Stomach (tissue), 9 donors: ENCODE data around the gene CEP295NL. TPM values are rescaled to one million over a fixed set of nuclear protein-coding genes. Genes with fewer than 3 reads are reported as not detected.

Source experiments
- DNase-seq, 2 donors: peaks; one replicate each; pipeline versions ENCODE4 v3.0.0 to v3.0.0-alpha.2; 2013 to 2019
- H3K27ac ChIP-seq, 5 donors: fragments of 200-600 bp in 4 of 5; sonication (generic) in 4 of 5; one replicate each; pipeline ENCODE4 v1.5.1; 2013 to 2019; ENCODE audit warnings: mild to moderate bottlenecking in 1 of 5, moderate library complexity in 1 of 5
- H3K27me3 ChIP-seq, 3 donors: fragments of 200-600 bp; sonication (generic); one replicate each; pipeline ENCODE4 v1.5.1; 2017 to 2019; ENCODE audit warnings: mixed run types in 1 of 3
- H3K36me3 ChIP-seq, 4 donors: fragments of 200-600 bp; sonication (generic); 1 replicate in 3 of 4; 2 replicates in 1 of 4; pipeline ENCODE4 v1.5.1; 2016 to 2019
- H3K4me1 ChIP-seq, 4 donors: fragments of 200-600 bp; sonication (generic); one replicate each; pipeline ENCODE4 v1.5.1; 2016 to 2019
- H3K4me3 ChIP-seq, 4 donors: fragments of 200-600 bp; sonication (generic) in 3 of 4; one replicate each; pipeline ENCODE4 v1.5.1; 2016 to 2019; ENCODE audit warnings: mild to moderate bottlenecking in 1 of 4
- H3K9me3 ChIP-seq, 4 donors: fragments of 200-600 bp; sonication (generic); one replicate each; pipeline ENCODE4 v1.5.1; 2016 to 2019
- EP300 ChIP-seq: sonication (generic); formaldehyde crosslinking; IDR thresholded peaks from one replicate; pipeline ENCODE4 v1.6.1; 2017; ENCODE audit warnings: antibody characterized with exemption
- POLR2A ChIP-seq, 4 donors: fragments of 450-650 bp; IDR thresholded peaks; one replicate each; pipeline ENCODE4 v1.6.1; 2016; ENCODE audit warnings: antibody characterized with exemption in 4 of 4, control low read depth in 2 of 4, mild to moderate bottlenecking in 1 of 4, moderate library complexity in 1 of 4
- POLR2AphosphoS5 ChIP-seq, 3 donors: sonication (generic); formaldehyde crosslinking; IDR thresholded peaks; one replicate each; pipeline ENCODE4 v1.6.1; 2016; ENCODE audit warnings: antibody characterized with exemption in 3 of 3
- WGBS, 5 donors: extraction: QIAGEN DNeasy Blood & Tissue Kit in 3 of 5; methylation state at CpG; one replicate each; pipeline versions ENCODE4 v1.1.5 to v1.1.7; 2013 to 2018; 5-methylcytosine and 5-hydroxymethylcytosine counted together
- intact Hi-C: fragments of 100-400 bp; cut with DNase I; formaldehyde crosslinking; loops from one replicate; pipeline ENCODE4 v1.15.1; 2023; ENCODE audit warnings: low total_unique reads
- polyA plus RNA-seq, 3 donors: library from polyadenylated mRNA; stranded (reverse); fragments of 200-250 nt; gene quantifications; one replicate each; pipeline ENCODE4 v1.2.3, GENCODE V29; 2013
- total RNA-seq, 5 donors: library from RNA; depleted of rRNA; stranded (reverse); fragments of >200 nt; gene quantifications; one replicate each; pipeline versions ENCODE4 v1.1.0 to v1.2.3, GENCODE V29; 2014 to 2016
- TF ChIP-seq, protein P1 (sequence below), 7 experiments: fragments of 450-650 bp in 4 of 7; fragments of 200-600 bp in 3 of 7; sonication (generic) in 3 of 7; IDR thresholded peaks; one replicate each; pipeline ENCODE4 v1.5.1; 2016 to 2019; ENCODE audit warnings: antibody characterized with exemption in 7 of 7, control low read depth in 2 of 7, mild to moderate bottlenecking in 1 of 7
- donor health status: healthy with polysubstance abuse.
- donor health status: Bipolar disorder and iron deficiency.
- donor health status: healthy.

Gene CEP295NL
- total and polyA plus RNA-seq, 8 donors: 0.31 to 23.9 (median 5.8) TPM; not detected in 1

DNA sequence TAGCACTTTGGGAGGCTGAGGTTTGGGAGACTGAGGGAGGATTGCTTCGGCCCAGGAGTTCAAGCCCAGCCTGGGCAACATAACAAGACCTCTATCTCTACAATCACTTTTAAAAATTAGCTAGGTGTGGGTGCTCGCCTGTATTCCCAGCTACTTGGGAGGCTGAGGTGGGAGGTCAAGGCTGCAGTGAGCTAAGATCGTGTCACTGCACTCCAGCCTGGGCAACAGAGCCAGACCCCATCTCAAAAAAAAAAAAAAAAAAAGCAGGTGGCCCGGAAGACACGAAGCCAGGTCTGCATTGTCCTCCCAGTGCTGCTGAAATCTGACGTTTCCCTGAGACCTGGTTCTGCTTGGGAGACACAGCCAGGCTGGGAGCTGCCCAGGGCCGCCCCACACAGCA is 41.0 kb upstream of the CEP295NL start:
- no peaks in the 10 kb centered on the region for H3K9me3 ChIP-seq
- H3K36me3 ChIP-seq: no peaks in the 10 kb centered on the region
- no peak for DNase-seq
- TF ChIP-seq POLR2AphosphoS5 (IDR thresholded peaks at IDR 0.05) (no peak), POLR2A (IDR thresholded peaks at IDR 0.05) (no peak)
- H3K4me3 ChIP-seq: no peak overlapping the region
- H3K27ac ChIP-seq: no peak overlapping the region
- WGBS, 5 donors: 83 to 94% (median 90%) methylated on average over 7 of the region's 7 CpGs
- peaks cover 0 to 19% (median 10%) of the 10 kb centered on the region in 4 donors for H3K4me1 ChIP-seq
- no peaks in the 10 kb centered on the region for H3K27me3 ChIP-seq
- intact Hi-C loops: no loop called here

DNA sequence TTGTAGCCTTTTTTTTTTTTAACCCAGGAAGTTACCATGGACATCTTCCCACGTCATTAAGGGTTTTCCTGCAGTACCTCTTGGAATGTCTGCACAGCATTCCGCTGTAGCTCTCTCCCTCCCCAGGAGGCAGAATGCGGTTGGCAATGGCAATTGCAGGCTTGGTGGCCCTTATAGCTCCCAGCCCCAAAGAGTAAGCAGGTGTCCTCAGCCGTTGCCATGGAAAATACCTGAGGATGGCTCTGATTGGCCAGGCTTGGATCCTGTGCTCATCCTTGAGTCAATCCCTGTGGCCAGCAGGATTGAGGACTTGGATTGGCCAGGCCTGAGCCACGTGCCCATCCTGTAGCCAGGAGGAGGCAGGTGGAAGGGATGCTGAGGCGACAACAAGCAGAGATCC is 37.7 kb upstream of the CEP295NL start:
- no peaks in the 10 kb centered on the region for H3K9me3 ChIP-seq
- H3K27ac ChIP-seq: no peak overlapping the region
- intact Hi-C loops: no loop called here
- DNase-seq: no peak
- H3K27me3 ChIP-seq: no peaks in the 10 kb centered on the region
- H3K4me3 ChIP-seq: no peak overlapping the region
- peaks cover 0 to 5% (median 3%) of the 10 kb centered on the region in 4 donors for H3K4me1 ChIP-seq
- no peaks in the 10 kb centered on the region for H3K36me3 ChIP-seq
- TF ChIP-seq EP300 (no peak), POLR2A (IDR thresholded peaks at IDR 0.05) (no peak), POLR2AphosphoS5 (IDR thresholded peaks at IDR 0.05) (no peak)
- TF ChIP-seq, protein P1, sequence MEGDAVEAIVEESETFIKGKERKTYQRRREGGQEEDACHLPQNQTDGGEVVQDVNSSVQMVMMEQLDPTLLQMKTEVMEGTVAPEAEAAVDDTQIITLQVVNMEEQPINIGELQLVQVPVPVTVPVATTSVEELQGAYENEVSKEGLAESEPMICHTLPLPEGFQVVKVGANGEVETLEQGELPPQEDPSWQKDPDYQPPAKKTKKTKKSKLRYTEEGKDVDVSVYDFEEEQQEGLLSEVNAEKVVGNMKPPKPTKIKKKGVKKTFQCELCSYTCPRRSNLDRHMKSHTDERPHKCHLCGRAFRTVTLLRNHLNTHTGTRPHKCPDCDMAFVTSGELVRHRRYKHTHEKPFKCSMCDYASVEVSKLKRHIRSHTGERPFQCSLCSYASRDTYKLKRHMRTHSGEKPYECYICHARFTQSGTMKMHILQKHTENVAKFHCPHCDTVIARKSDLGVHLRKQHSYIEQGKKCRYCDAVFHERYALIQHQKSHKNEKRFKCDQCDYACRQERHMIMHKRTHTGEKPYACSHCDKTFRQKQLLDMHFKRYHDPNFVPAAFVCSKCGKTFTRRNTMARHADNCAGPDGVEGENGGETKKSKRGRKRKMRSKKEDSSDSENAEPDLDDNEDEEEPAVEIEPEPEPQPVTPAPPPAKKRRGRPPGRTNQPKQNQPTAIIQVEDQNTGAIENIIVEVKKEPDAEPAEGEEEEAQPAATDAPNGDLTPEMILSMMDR (IDR thresholded peaks at IDR 0.05): no peak
- 66 to 79% (median 74%) methylated on average over 5 to 6 of the region's 6 CpGs for WGBS, 5 donors

DNA sequence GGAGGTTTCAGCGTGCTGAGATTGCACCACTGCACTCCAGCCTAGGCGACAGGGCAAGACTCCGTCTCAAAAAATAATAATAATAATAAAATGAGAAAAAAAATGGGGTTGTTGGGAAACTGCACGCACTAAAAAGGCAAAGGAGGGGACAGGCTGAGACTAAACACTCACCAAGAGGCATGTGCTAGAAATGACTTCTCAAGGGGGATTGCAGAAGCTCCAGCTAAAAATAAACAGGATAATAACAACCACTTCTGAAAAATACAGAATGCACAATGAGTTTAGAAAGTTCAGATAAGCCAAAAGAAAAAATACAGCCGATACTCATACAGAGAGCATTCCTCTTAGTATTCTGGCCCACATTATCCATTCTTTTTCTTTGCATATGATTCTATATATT is 37.3 kb upstream of the CEP295NL start:
- Histone ChIP-seq H3K36me3 (no peaks in the 10 kb centered on the region), H3K4me3 (no peak overlapping the region), H3K27me3 (no peaks in the 10 kb centered on the region), H3K9me3 (no peaks in the 10 kb centered on the region), H3K4me1 (peaks cover 0 to 10% (median 4%) of the 10 kb centered on the region in 4 donors), H3K27ac (no peak overlapping the region)
- no peak for DNase-seq
- intact Hi-C loops: no loop called here
- no peak for TF ChIP-seq POLR2AphosphoS5 (IDR thresholded peaks at IDR 0.05)
- no peak for TF ChIP-seq POLR2A (IDR thresholded peaks at IDR 0.05)
- TF ChIP-seq, protein P1 (IDR thresholded peaks at IDR 0.05): no peak
- TF ChIP-seq EP300: no peak
- 72 to 88% (median 78%) methylated on average over 5 of the region's 5 CpGs for WGBS, 5 donors

DNA sequence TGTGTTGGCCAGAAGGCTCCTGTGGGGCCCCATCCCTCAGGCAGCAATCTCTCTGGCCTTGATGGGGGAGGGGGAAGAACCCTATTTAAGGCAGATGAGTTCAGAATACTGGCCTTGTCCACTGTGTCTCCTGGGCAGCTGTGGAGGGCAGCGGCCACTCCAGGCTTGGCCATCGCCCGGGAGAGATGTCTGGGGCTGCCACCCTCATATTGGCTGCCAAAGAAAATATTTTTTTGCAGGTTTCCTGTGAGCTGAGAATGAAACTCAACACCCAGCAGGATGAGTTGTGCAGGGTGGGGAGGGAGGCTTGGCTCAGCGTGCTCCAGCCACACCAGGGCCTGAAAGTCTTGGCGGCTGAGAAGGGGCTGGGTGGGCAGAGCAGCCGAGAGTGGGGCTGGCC is 36.6 kb upstream of the CEP295NL start:
- H3K36me3 ChIP-seq: no peaks in the 10 kb centered on the region
- H3K4me1 ChIP-seq: peaks cover 3 to 16% (median 10%) of the 10 kb centered on the region in 4 donors
- WGBS, 5 donors: 71 to 79% (median 75%) methylated on average over 6 of the region's 6 CpGs
- TF ChIP-seq POLR2A (IDR thresholded peaks at IDR 0.05): no peak
- TF ChIP-seq, protein P1 (IDR thresholded peaks at IDR 0.05): no peak
- intact Hi-C loops: no loop called here
- H3K27ac ChIP-seq: no peak overlapping the region
- no peak for DNase-seq
- no peaks in the 10 kb centered on the region for H3K9me3 ChIP-seq
- H3K27me3 ChIP-seq: no peaks in the 10 kb centered on the region
- H3K4me3 ChIP-seq: no peak overlapping the region

DNA sequence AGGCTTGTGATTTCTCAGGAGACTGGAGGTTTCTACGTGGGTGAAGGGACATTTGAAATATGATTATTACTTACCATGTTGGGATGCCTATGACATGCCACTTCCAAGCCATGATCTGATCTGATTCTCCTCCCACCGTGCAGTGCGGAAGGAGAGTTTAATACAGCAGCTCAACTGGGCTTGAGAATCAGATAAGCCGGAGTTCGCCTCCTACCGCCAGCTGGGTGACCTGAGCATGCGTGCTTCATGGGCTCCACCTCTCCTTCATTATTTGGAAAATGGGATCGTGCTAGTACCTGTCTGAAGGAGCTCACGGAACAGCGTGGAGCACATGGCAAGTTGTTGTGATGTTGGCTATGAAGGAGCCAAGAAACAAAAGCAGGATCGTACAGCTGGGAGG is 34.6 kb upstream of the CEP295NL start:
- intact Hi-C loops: no loop called here
- DNase-seq: no peak
- H3K4me3 ChIP-seq: no peak overlapping the region

More for the DNA sequence above, 34.6 kb upstream of the CEP295NL start:
- no peaks in the 10 kb centered on the region for H3K36me3 ChIP-seq
- H3K4me1 ChIP-seq: peaks cover 19 to 34% (median 28%) of the 10 kb centered on the region in 4 donors
- WGBS, 5 donors: 42 to 72% (median 57%) methylated on average over 9 to 11 of the region's 11 CpGs
- H3K27me3 ChIP-seq: no peaks in the 10 kb centered on the region
- TF ChIP-seq, protein P1 (IDR thresholded peaks at IDR 0.05): no peak
- TF ChIP-seq POLR2AphosphoS5 (IDR thresholded peaks at IDR 0.05): no peak
- TF ChIP-seq EP300: no peak
- no peak for TF ChIP-seq POLR2A (IDR thresholded peaks at IDR 0.05)
- H3K27ac ChIP-seq: no peak overlapping the region
- H3K9me3 ChIP-seq: no peaks in the 10 kb centered on the region
